ENCODE data around the gene PLA2G4A. TPM values are rescaled to one million over a fixed set of nuclear protein-coding genes. Genes with fewer than 3 reads are reported as not detected.

The PLA2G4A gene
- total RNA-seq, 1 experiment from 2014 or later, result not detected

GRCh38 chr1:186793582-186793927 lies 35.2 kb upstream of the PLA2G4A start:
- H3K27ac ChIP-seq (ENCODE audit: low read length), result no peak overlapping the region
- DNase-seq (ENCODE audit: low read depth, low spot score) (no peak), ATAC-seq (no peak)
- BruUV-seq (replicated peaks), result no TSS peak
- H3K36me3 ChIP-seq (ENCODE audit: control insufficient read depth, insufficient read depth, low read length), result no peaks in the 10 kb centered on the region
- no peaks in the 10 kb centered on the region for H3K9me3 ChIP-seq (ENCODE audit: control insufficient read depth, insufficient read depth, low read depth, low read length)
- in situ Hi-C loops (cut with HindIII; ENCODE audit: low pct_unique_long_range_greater_than_20kb, low sequenced_read_pairs), result no loop called here
- no peak overlapping the region for H3K4me3 ChIP-seq (ENCODE audit: low read depth in 2 of 2, low read length in 2 of 2)
- no peaks in the 10 kb centered on the region for H3K27me3 ChIP-seq (ENCODE audit: control insufficient read depth, insufficient read depth, low read length)
- TF ChIP-seq SIN3A (IDR thresholded peaks at IDR 0.05; ENCODE audit: borderline replicate concordance, insufficient read depth, low read depth, low read length), result no peak
- intact Hi-C loops (cut with micrococcal nuclease; ENCODE audit: unreplicated experiment), result no loop called here
- CTCF ChIA-PET, result interaction anchor here (0.6 kb wide), 1 partner anchor 71 kb away, joined by 4 read pairs; no protein-coding TSS in a partner anchor
- POLR2A ChIA-PET, result no interaction called here
- H3K4me1 ChIP-seq (ENCODE audit: control insufficient read depth, insufficient read depth, low read length), result no peaks in the 10 kb centered on the region

DNA sequence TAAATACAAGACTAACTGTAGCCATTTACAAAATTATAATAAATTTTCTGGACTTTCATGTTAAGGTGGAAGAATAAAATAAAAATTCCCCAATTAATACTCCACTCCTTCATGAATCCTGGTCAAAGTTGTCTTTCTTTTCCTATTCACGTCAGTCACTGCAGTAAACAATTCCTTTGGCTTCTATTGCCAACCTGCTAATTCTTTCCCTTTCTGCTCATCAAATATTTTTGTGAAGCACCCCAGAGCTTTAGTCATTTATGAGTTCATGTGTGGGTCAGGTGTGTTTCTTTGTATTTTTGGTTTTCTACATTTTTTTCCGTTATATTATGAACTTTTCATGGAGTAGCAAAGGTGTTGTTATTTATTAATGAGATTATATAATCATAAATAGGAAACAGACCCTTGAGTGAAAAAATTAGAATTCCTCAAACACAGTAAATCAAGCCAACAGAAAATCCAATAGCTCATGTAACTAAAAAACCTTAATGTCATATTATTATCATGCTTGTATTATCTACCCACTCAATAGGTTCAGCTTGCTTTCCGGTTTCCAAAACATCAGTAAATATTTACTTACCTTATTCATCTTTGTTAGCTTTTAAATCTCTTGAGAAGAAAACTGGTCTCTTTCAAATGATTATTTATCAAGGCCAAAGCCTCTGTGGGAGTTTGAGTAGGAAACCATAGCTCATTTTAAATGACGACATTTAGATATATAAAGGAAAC lies 29.6 kb upstream of the PLA2G4A start:
- in situ Hi-C loops (cut with HindIII; ENCODE audit: low pct_unique_long_range_greater_than_20kb, low sequenced_read_pairs), result no loop called here
- DNase-seq (ENCODE audit: low read depth, low spot score) (no peak), ATAC-seq (no peak)
- POLR2A ChIA-PET, result interaction anchor here (0.6 kb wide), 1 partner anchor 240 kb away, joined by 3 read pairs; no protein-coding TSS in a partner anchor
- Histone ChIP-seq H3K4me3 (ENCODE audit: low read depth in 2 of 2, low read length in 2 of 2) (no peak overlapping the region), H3K4me1 (ENCODE audit: control insufficient read depth, insufficient read depth, low read length) (no peaks in the 10 kb centered on the region), H3K9me3 (ENCODE audit: control insufficient read depth, insufficient read depth, low read depth, low read length) (no peaks in the 10 kb centered on the region), H3K36me3 (ENCODE audit: control insufficient read depth, insufficient read depth, low read length) (no peaks in the 10 kb centered on the region), H3K27ac (ENCODE audit: low read length) (no peak overlapping the region), H3K27me3 (ENCODE audit: control insufficient read depth, insufficient read depth, low read length) (no peaks in the 10 kb centered on the region)
- no TSS peak for BruUV-seq (replicated peaks)
- no peak for TF ChIP-seq CTCF (IDR thresholded peaks at IDR 0.05)
- TF ChIP-seq POLR2AphosphoS5 (IDR thresholded peaks at IDR 0.05; ENCODE audit: low read depth, low read length), result no peak
- no peak for TF ChIP-seq TCF7L2 (IDR thresholded peaks at IDR 0.05; ENCODE audit: low read depth, low read length)
- TF ChIP-seq SIN3A (IDR thresholded peaks at IDR 0.05; ENCODE audit: borderline replicate concordance, insufficient read depth, low read depth, low read length), result no peak
- TF ChIP-seq REST (IDR thresholded peaks at IDR 0.05; ENCODE audit: insufficient read depth in 1 of 2, low read depth in 2 of 2, low read length in 1 of 2), result no peak
- intact Hi-C loops (cut with micrococcal nuclease; ENCODE audit: unreplicated experiment), result no loop called here
- CTCF ChIA-PET, result no interaction called here

DNA sequence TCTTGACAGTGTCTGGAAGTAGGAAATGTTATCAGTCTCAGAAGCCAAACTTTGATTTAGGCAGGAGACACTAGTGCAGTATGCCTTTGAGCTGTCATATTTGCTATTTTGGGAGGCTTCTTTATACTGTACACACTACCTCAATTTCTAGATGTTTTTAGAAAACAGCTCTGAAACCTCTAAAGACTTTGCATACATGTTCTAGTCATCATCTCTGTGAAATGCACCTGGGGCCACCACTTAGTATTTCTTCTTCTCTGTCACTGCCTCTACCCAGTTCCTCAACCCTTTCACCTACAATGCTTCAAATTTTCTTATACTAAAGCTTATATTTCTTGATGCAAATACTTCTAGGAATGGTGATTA lies 29.1 kb upstream of the PLA2G4A start:
- no peak for ATAC-seq
- ChIA-PET CTCF (no interaction called here), POLR2A (no interaction called here)
- TF ChIP-seq POLR2AphosphoS5 (IDR thresholded peaks at IDR 0.05; ENCODE audit: low read depth, low read length), result no peak
- no peak for TF ChIP-seq CTCF (IDR thresholded peaks at IDR 0.05)
- TF ChIP-seq SIN3A (IDR thresholded peaks at IDR 0.05; ENCODE audit: borderline replicate concordance, insufficient read depth, low read depth, low read length), result no peak
- TF ChIP-seq REST (IDR thresholded peaks at IDR 0.05; ENCODE audit: insufficient read depth in 1 of 2, low read depth in 2 of 2, low read length in 1 of 2), result no peak
- no peak for TF ChIP-seq TCF7L2 (IDR thresholded peaks at IDR 0.05; ENCODE audit: low read depth, low read length)
- Histone ChIP-seq H3K4me1 (ENCODE audit: control insufficient read depth, insufficient read depth, low read length) (no peaks in the 10 kb centered on the region), H3K4me3 (ENCODE audit: low read depth in 2 of 2, low read length in 2 of 2) (no peak overlapping the region), H3K36me3 (ENCODE audit: control insufficient read depth, insufficient read depth, low read length) (no peaks in the 10 kb centered on the region), H3K27ac (ENCODE audit: low read length) (no peak overlapping the region), H3K9me3 (ENCODE audit: control insufficient read depth, insufficient read depth, low read depth, low read length) (no peaks in the 10 kb centered on the region), H3K27me3 (ENCODE audit: control insufficient read depth, insufficient read depth, low read length) (no peaks in the 10 kb centered on the region)
- in situ Hi-C loops (cut with HindIII; ENCODE audit: low pct_unique_long_range_greater_than_20kb, low sequenced_read_pairs) (no loop called here), intact Hi-C loops (cut with micrococcal nuclease; ENCODE audit: unreplicated experiment) (no loop called here)
- no peak for DNase-seq (ENCODE audit: low read depth, low spot score)
- BruUV-seq (replicated peaks), result no TSS peak
